PC-9 (cell line): ENCODE results near the gene STYXL1. TPM values are rescaled to one million over a fixed set of nuclear protein-coding genes. Genes with fewer than 3 reads are reported as not detected.

Source experiments
- BruUV-seq: library from RNA; stranded (reverse); fragments of 400-500 nt; replicated peaks from 2 replicates; lab custom pipeline; 2021; lab: Mats Ljungman, UMichigan
- CTCF ChIA-PET: fragments of 300-600 bp; sonication (Branson Sonifier 250); formaldehyde crosslinking; loops from one replicate; lab custom pipeline; 2022; ENCODE audit warnings: antibody characterized with exemption; lab: Charles Lee
- POLR2A ChIA-PET: fragments of 300-600 bp; sonication (Branson Sonifier 250); formaldehyde crosslinking; loops from one replicate; lab custom pipeline; 2022; ENCODE audit warnings: antibody characterized with exemption; ENCODE audit not compliant: unreplicated experiment; lab: Charles Lee
- DNase-seq, 2 experiments: peaks; one replicate each; pipeline versions ENCODE4 v3.0.0 to v3.0.0-alpha.2; 2015 to 2022; ENCODE audit warnings: mixed read lengths in 1 of 2
- H2AFZ ChIP-seq: fragments of 200-600 bp; sonication (generic); 2 replicates; pipeline ENCODE4 v1.8.1; 2017; ENCODE audit warnings: antibody characterized with exemption
- H3F3A ChIP-seq: fragments of 200-600 bp; sonication (generic); 2 replicates; pipeline ENCODE4 v1.8.1; 2017; ENCODE audit warnings: antibody characterized with exemption, mild to moderate bottlenecking, low read depth; ENCODE audit not compliant: insufficient read depth
- H3K27ac ChIP-seq: fragments of 200-600 bp; sonication (generic); 2 replicates; pipeline ENCODE4 v1.6.1; 2016; ENCODE audit warnings: mixed run types
- H3K27me3 ChIP-seq: fragments of 200-600 bp; sonication (generic); 2 replicates; pipeline ENCODE4 v1.6.1; 2016; ENCODE audit warnings: low read depth, mixed run types; ENCODE audit not compliant: insufficient read depth
- H3K36me3 ChIP-seq: fragments of 200-600 bp; sonication (generic); 2 replicates; pipeline ENCODE4 v1.6.1; 2016; ENCODE audit warnings: low read depth, mixed run types
- H3K4me1 ChIP-seq: fragments of 200-600 bp; sonication (generic); replicated peaks from 2 replicates; pipeline ENCODE4 v1.6.1; 2016; ENCODE audit warnings: mixed run types; ENCODE audit not compliant: insufficient read depth
- H3K4me2 ChIP-seq: fragments of 200-600 bp; sonication (generic); 2 replicates; pipeline ENCODE4 v1.6.1; 2017; ENCODE audit warnings: mixed run types
- H3K4me3 ChIP-seq: fragments of 200-600 bp; sonication (generic); 2 replicates; pipeline ENCODE4 v1.6.1; 2016; ENCODE audit warnings: mixed run types
- H3K79me2 ChIP-seq: fragments of 200-600 bp; sonication (generic); 2 replicates; pipeline ENCODE4 v1.6.1; 2017; ENCODE audit warnings: low read depth, mixed run types
- H3K9me2 ChIP-seq: fragments of 200-600 bp; sonication (generic); 2 replicates; pipeline ENCODE4 v1.8.1; 2017; ENCODE audit warnings: mild to moderate bottlenecking; ENCODE audit not compliant: insufficient read depth
- H3K9me3 ChIP-seq: fragments of 200-600 bp; sonication (generic); 2 replicates; pipeline ENCODE4 v1.8.1; 2016; ENCODE audit warnings: low read depth; ENCODE audit not compliant: insufficient read depth
- H4K20me1 ChIP-seq: fragments of 200-600 bp; sonication (generic); 2 replicates; pipeline ENCODE4 v1.8.1; 2017; ENCODE audit not compliant: insufficient read depth
- CTCF ChIP-seq: fragments of 200-600 bp; sonication (generic); conservative IDR thresholded peaks from 2 replicates; pipeline ENCODE4 v1.6.1; 2017; ENCODE audit warnings: mixed run types, antibody characterized with exemption, mild to moderate bottlenecking, moderate library complexity
- EZH2 ChIP-seq: fragments of 200-600 bp; sonication (generic); IDR thresholded peaks from 2 replicates; pipeline ENCODE4 v1.8.0; 2017; ENCODE audit warnings: antibody characterized with exemption, low read depth
- intact Hi-C: fragments of 100-400 bp; cut with micrococcal nuclease; formaldehyde crosslinking; loops from one replicate; pipeline ENCODE4 v1.10.0; 2022; ENCODE audit not compliant: unreplicated experiment
- total RNA-seq: library from RNA; stranded (reverse); gene quantifications from 2 replicates; pipeline ENCODE4 v1.2.3, GENCODE V29; 2021

Gene STYXL1
- total RNA-seq, 1 experiment from 2014 or later, result 77.7 TPM

DNA sequence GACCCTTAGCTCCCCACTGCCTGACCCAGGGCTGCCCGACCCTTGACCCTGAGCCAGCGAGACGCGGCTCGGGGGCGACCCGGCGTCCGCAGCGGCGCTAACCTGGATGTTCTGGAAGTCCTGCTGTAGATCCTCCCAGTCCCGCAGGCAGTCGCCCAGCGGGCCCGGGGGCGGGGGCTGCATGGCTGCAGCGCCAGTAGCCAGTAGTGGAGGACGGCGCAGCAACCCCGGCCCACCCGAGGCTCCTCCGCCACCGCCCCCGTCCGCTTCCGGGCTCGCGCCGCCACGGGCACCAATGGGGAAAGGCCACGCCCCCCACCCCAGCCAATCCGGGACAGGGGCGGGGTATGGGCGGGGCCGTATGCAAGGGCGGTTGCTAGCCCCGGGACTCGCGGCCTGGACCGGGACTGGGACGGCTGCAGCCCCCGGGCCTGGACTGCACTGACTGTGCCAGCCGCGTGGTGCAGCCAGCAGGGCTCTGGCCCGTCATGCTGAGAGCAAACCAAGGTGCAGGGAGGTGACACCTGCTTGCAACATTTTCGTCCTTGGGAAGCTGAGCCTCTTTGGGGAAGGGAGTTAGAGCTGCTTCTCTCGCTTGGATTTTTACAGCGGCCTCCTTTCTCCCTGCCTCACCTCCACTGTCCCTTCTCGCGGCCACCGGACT is 53.3 kb downstream of the STYXL1 start, which contains the start of gene TMEM120A:
TSS of gene TMEM120A (minus strand) at position 208 of the 664 bp plus-strand sequence. CDS start at position 183, 25 bp downstream.
- Histone ChIP-seq H3K27me3 (no peaks in the 10 kb centered on the region), H3K4me3 (peak within 1 kb of the TSS; percentile 92), H2AFZ (peak within 1 kb of the TSS; percentile 83), H3K9me3 (no peaks in the 10 kb centered on the region), H3K79me2 (0 out of 2 replicates have a peak, but pooled peaks cover 6% of the 10 kb centered on the region), H3K4me1 (peaks cover 27% of the 10 kb centered on the region), H3K27ac (no peak within 1 kb of the TSS), H3K36me3 (no peaks in the 10 kb centered on the region), H3K9me2 (no peaks in the 10 kb centered on the region), H4K20me1 (no peaks in the 10 kb centered on the region), H3F3A (peaks cover 3% of the 10 kb centered on the region; the same call in 1 of the 2 replicates), H3K4me2 (peak within 1 kb of the TSS; percentile 86)
- POLR2A ChIA-PET, result no interaction called here
- no TSS peak for BruUV-seq
- no peak for TF ChIP-seq EZH2
- TF ChIP-seq CTCF, result 0 out of 2 replicates have a peak, but pooled peaks have one; percentile 16
- CTCF ChIA-PET, result no interaction called here
- intact Hi-C loops, result loop anchor here (5.0 kb wide), 3 partner anchors 53 to 127 kb away; partner anchors contain the start of genes MDH2 and STYXL1
- peak; percentile 79 to 98 for DNase-seq

- Histone ChIP-seq H3K4me1 (peaks cover 28% of the 10 kb centered on the region), H2AFZ (peak overlapping the region; percentile 83), H3K4me3 (peak overlapping the region; percentile 92), H4K20me1 (no peaks in the 10 kb centered on the region), H3K9me2 (no peaks in the 10 kb centered on the region), H3K4me2 (peak overlapping the region; percentile 86), H3K36me3 (no peaks in the 10 kb centered on the region), H3F3A (peaks cover 3% of the 10 kb centered on the region; the same call in 1 of the 2 replicates), H3K27ac (no peak overlapping the region), H3K79me2 (0 out of 2 replicates have a peak, but pooled peaks cover 6% of the 10 kb centered on the region), H3K27me3 (no peaks in the 10 kb centered on the region), H3K9me3 (no peaks in the 10 kb centered on the region)
- DNase-seq, result peak; percentile 45 to 63
- no TSS peak for BruUV-seq
- intact Hi-C loops, result loop anchor here (1.0 to 5.0 kb wide), 5 partner anchors 37 to 127 kb away; partner anchors contain the start of genes MDH2, POR and STYXL1
- POLR2A ChIA-PET, result no interaction called here
- CTCF ChIA-PET, result no interaction called here
- no peak for TF ChIP-seq CTCF
- no peak for TF ChIP-seq EZH2
Measured at GRCh38 chr7:75993689-75994387, 54.0 kb downstream of the STYXL1 start.

- ChIA-PET CTCF (no interaction called here), POLR2A (no interaction called here)
- no peaks in the 10 kb centered on the region for H3K27me3 ChIP-seq
- H3K9me3 ChIP-seq, result no peaks in the 10 kb centered on the region
- DNase-seq, result no peak
- no peaks in the 10 kb centered on the region for H3K9me2 ChIP-seq
- H3K36me3 ChIP-seq, result no peaks in the 10 kb centered on the region
- H3K4me1 ChIP-seq, result peaks cover 28% of the 10 kb centered on the region
- H3F3A ChIP-seq, result peaks cover 3% of the 10 kb centered on the region; the same call in 1 of the 2 replicates
- H4K20me1 ChIP-seq, result no peaks in the 10 kb centered on the region
- H3K4me2 ChIP-seq, result no peak overlapping the region
- 0 out of 2 replicates have a peak, but pooled peaks cover 6% of the 10 kb centered on the region for H3K79me2 ChIP-seq
- TF ChIP-seq CTCF, result no peak
- no peak for TF ChIP-seq EZH2
- intact Hi-C loops, result loop anchor here (2.0 to 5.0 kb wide), 4 partner anchors 55 to 125 kb away; partner anchors contain the start of genes MDH2, POR and STYXL1
- no TSS peak for BruUV-seq
- H3K4me3 ChIP-seq, result no peak overlapping the region
- no peak overlapping the region for H2AFZ ChIP-seq
- H3K27ac ChIP-seq, result no peak overlapping the region
Measured at GRCh38 chr7:75992083-75992755, 55.6 kb downstream of the STYXL1 start.
